ENCODE data around the gene RAP1GAP. TPM values are rescaled to one million over a fixed set of nuclear protein-coding genes. Genes with fewer than 3 reads are reported as not detected.

RAP1GAP gene
- total RNA-seq (2022): 7.2 and 9.3 TPM in 2 replicates
- Bru-seq, nascent RNA: percentile 43 among the genes with signal in this experiment
- BruChase-seq, experiment 1, labeled RNA remaining after a 2-hour chase: percentile 43 among the genes with signal in this experiment
- BruChase-seq, experiment 2, labeled RNA remaining after a 6-hour chase: percentile 45 among the genes with signal in this experiment
- long read RNA-seq, partial matches to known transcripts: 4 of 15 reads
- long read RNA-seq, other reads (novel, unspliced or antisense): 8 of 15 reads

DNA sequence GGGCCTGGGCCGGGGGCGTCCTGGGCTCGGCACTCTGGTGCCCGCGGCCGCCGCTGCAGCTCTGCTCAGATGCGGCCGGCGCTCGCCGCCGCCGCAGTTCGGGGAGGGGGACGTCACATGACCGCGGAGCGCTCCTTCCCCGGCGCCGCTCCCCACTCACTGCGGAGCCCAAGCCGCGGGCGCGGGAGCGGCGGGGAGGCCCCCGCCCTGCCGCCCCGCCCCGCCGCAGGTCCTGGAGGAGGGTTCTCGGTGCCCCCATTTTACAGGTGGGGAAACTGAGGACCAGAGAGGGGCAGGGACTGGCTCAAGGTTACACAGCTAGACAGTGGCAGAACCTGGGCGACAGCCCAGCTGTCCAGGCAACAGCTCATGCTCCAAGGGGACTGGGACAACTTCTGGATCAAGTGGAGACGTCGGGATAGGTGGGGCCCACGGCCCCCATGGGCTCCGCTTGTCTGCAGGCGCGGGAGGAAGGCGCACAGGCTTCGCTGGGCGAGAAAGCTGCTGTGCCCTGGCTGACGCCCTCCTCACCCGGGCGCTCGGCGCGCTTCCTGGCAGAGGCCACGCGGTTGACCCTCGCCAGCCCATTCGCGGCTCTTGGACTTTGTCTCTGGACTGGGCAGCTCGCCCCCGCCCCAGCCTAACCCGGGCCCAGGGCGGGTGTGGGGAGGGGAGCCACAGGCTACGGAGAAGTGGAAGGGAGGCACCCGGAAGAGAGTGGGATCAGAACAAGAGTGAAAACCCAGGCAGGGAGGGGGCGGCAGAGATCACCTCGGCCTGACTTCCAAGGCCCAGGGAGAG, at the start of gene RAP1GAP:
RAP1GAP (minus strand) TSS at position 100 of the 801 bp plus-strand sequence. CDS start 49,325 bp downstream, outside the sequence.
- H3K4me3 ChIP-seq (ENCODE audit: low read depth, low read length): peak within 1 kb of the TSS; percentile 60
- BruUV-seq (replicated peaks): no TSS peak
- H3K9me3 ChIP-seq: no peaks in the 10 kb centered on the region
- DNase-seq: peak; percentile 86 to 88
- H3K27me3 ChIP-seq (replicated peaks; ENCODE audit: control insufficient read depth, insufficient read depth, low read length): no peaks in the 10 kb centered on the region
- Mint-ChIP-seq H3K4me3 (ENCODE audit: unreplicated experiment) (peak within 1 kb of the TSS; percentile 77), H3K27ac (ENCODE audit: unreplicated experiment) (peak within 1 kb of the TSS; percentile 50), H3K36me3 (ENCODE audit: insufficient read depth, unreplicated experiment) (peaks cover 26% of the 10 kb centered on the region), H3K4me1 (ENCODE audit: low read depth, unreplicated experiment) (no peaks in the 10 kb centered on the region), H3K27me3 (ENCODE audit: insufficient read depth, unreplicated experiment) (no peaks in the 10 kb centered on the region), H3K9me3 (ENCODE audit: unreplicated experiment) (no peaks in the 10 kb centered on the region)
- CTCF ChIA-PET: interaction anchor here (1.3 kb wide), 1 partner anchor 10 kb away, joined by 3 read pairs; no protein-coding TSS in a partner anchor
- no peaks in the 10 kb centered on the region for H3K36me3 ChIP-seq (ENCODE audit: control insufficient read depth, insufficient read depth, low read length)
- TF ChIP-seq, protein P1, sequence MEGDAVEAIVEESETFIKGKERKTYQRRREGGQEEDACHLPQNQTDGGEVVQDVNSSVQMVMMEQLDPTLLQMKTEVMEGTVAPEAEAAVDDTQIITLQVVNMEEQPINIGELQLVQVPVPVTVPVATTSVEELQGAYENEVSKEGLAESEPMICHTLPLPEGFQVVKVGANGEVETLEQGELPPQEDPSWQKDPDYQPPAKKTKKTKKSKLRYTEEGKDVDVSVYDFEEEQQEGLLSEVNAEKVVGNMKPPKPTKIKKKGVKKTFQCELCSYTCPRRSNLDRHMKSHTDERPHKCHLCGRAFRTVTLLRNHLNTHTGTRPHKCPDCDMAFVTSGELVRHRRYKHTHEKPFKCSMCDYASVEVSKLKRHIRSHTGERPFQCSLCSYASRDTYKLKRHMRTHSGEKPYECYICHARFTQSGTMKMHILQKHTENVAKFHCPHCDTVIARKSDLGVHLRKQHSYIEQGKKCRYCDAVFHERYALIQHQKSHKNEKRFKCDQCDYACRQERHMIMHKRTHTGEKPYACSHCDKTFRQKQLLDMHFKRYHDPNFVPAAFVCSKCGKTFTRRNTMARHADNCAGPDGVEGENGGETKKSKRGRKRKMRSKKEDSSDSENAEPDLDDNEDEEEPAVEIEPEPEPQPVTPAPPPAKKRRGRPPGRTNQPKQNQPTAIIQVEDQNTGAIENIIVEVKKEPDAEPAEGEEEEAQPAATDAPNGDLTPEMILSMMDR (IDR thresholded peaks at IDR 0.05; ENCODE audit: insufficient read depth in 1 of 2, low read depth in 1 of 2, low read length in 1 of 2, severe bottlenecking in 1 of 2, unreplicated experiment in 1 of 2): peak in 1 of 2 experiments; percentile 44
- intact Hi-C loops (cut with micrococcal nuclease; ENCODE audit: unreplicated experiment): loop anchor here (10.0 kb wide), 1 partner anchor 115 kb away; the partner anchor contains the start of gene USP48
- POLR2A ChIA-PET: interaction anchor here (0.6 kb wide), 3 partner anchors 114 to 1675 kb away, joined by 3 to 4 read pairs (median 4); partner anchors contain the start of genes HNRNPR and USP48
- H3K4me1 ChIP-seq: peaks cover 9% of the 10 kb centered on the region; the same call in 1 of the 2 replicates

DNA sequence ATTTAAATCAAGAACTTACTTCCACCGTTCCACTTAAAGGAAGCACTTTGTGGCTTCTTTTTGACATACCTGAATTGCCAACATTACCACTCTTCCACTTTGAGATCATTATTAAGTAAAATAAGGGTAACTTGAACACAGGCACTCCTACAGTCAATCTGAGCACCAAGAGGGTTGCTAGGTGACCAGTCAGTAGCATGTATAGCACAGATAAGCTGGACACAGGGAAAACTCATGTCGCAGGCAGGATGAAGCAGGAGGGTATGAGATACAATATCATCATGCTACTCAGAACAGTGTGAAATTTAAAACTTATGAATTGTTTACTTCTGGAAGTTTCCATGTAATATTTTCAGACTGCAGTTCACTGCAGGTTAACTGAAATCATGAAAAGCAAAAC, 47.0 kb upstream of the RAP1GAP start:
- Histone ChIP-seq H3K36me3 (ENCODE audit: control insufficient read depth, insufficient read depth, low read length) (no peaks in the 10 kb centered on the region; the same call in 1 of the 2 replicates), H3K4me3 (ENCODE audit: low read depth, low read length) (no peak overlapping the region), H3K9me3 (no peaks in the 10 kb centered on the region), H3K4me1 (no peaks in the 10 kb centered on the region), H3K27me3 (replicated peaks; ENCODE audit: control insufficient read depth, insufficient read depth, low read length) (no peaks in the 10 kb centered on the region)
- Mint-ChIP-seq H3K36me3 (ENCODE audit: insufficient read depth, unreplicated experiment) (peaks cover 61% of the 10 kb centered on the region), H3K4me3 (ENCODE audit: unreplicated experiment) (no peak overlapping the region), H3K4me1 (ENCODE audit: low read depth, unreplicated experiment) (no peaks in the 10 kb centered on the region), H3K27ac (ENCODE audit: unreplicated experiment) (no peak overlapping the region), H3K9me3 (ENCODE audit: unreplicated experiment) (no peaks in the 10 kb centered on the region), H3K27me3 (ENCODE audit: insufficient read depth, unreplicated experiment) (no peaks in the 10 kb centered on the region)
- no peak for DNase-seq
- BruUV-seq (replicated peaks): no TSS peak
- CTCF ChIA-PET: no interaction called here
- TF ChIP-seq, protein P1 (IDR thresholded peaks at IDR 0.05; ENCODE audit: insufficient read depth in 1 of 2, low read depth in 1 of 2, low read length in 1 of 2, severe bottlenecking in 1 of 2, unreplicated experiment in 1 of 2): no peak
- intact Hi-C loops (cut with micrococcal nuclease; ENCODE audit: unreplicated experiment): no loop called here
- POLR2A ChIA-PET: no interaction called here

DNA sequence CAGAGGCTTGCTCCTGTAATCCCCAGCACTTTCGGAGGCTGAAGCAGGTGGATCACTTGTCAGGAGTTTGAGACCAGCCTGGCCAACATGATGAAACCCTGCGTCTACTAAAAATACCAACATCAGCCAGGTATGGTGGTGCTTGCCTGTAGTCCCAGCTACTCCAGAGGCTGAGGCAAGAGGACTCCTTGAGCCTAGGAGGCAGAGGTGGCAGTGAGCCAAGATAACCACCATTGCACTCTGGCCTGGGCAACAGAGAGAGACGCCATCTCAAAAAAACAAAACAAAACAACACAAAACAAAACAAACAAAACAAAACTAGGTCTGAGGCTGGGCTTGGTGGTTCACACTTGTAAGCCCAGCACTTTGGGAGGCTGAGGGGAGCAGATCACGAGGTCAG, 38.7 kb upstream of the RAP1GAP start:
- TF ChIP-seq, protein P1 (IDR thresholded peaks at IDR 0.05; ENCODE audit: insufficient read depth in 1 of 2, low read depth in 1 of 2, low read length in 1 of 2, severe bottlenecking in 1 of 2, unreplicated experiment in 1 of 2): no peak
- ChIA-PET CTCF (no interaction called here), POLR2A (no interaction called here)
- no peak overlapping the region for H3K4me3 Mint-ChIP-seq (ENCODE audit: unreplicated experiment)
- H3K9me3 ChIP-seq: no peaks in the 10 kb centered on the region
- no peak overlapping the region for H3K27ac Mint-ChIP-seq (ENCODE audit: unreplicated experiment)
- no peak for DNase-seq
- peaks cover 1% of the 10 kb centered on the region; the same call in 1 of the 2 replicates for H3K36me3 ChIP-seq (ENCODE audit: control insufficient read depth, insufficient read depth, low read length)
- peaks cover 33% of the 10 kb centered on the region for H3K36me3 Mint-ChIP-seq (ENCODE audit: insufficient read depth, unreplicated experiment)
- no peak overlapping the region for H3K4me3 ChIP-seq (ENCODE audit: low read depth, low read length)
- H3K9me3 Mint-ChIP-seq (ENCODE audit: unreplicated experiment): no peaks in the 10 kb centered on the region
- no peaks in the 10 kb centered on the region for H3K27me3 ChIP-seq (replicated peaks; ENCODE audit: control insufficient read depth, insufficient read depth, low read length)
- H3K27me3 Mint-ChIP-seq (ENCODE audit: insufficient read depth, unreplicated experiment): no peaks in the 10 kb centered on the region
- intact Hi-C loops (cut with micrococcal nuclease; ENCODE audit: unreplicated experiment): no loop called here
- H3K4me1 Mint-ChIP-seq (ENCODE audit: low read depth, unreplicated experiment): peaks cover 12% of the 10 kb centered on the region
- no peaks in the 10 kb centered on the region for H3K4me1 ChIP-seq
- BruUV-seq (replicated peaks): no TSS peak
